HFFc6 (cell line): ENCODE data around the gene IL1RAPL2. TPM values are rescaled to one million over a fixed set of nuclear protein-coding genes. Genes with fewer than 3 reads are reported as not detected.

Experiments used
- DNase-seq: peaks from one replicate; pipeline ENCODE4 v3.0.0-alpha.2; 2018
- H3K27ac Mint-ChIP-seq: 2 replicates; pipeline ENCODE4 v1.8.0; 2020; ENCODE audit warnings: mild to moderate bottlenecking, mixed read lengths
- H3K27me3 Mint-ChIP-seq: 2 replicates; pipeline ENCODE4 v1.8.0; 2021; ENCODE audit warnings: mild to moderate bottlenecking, moderate library complexity, mixed read lengths; ENCODE audit not compliant: insufficient read depth
- H3K36me3 Mint-ChIP-seq: 2 replicates; pipeline ENCODE4 v1.8.0; 2021; ENCODE audit warnings: low read depth, mixed read lengths
- H3K4me1 Mint-ChIP-seq: 2 replicates; pipeline ENCODE4 v1.8.0; 2020; ENCODE audit warnings: low read depth, mixed read lengths
- H3K4me3 Mint-ChIP-seq: 2 replicates; pipeline ENCODE4 v1.8.0; 2020; ENCODE audit warnings: mild to moderate bottlenecking, moderate library complexity, mixed read lengths
- H3K9me3 Mint-ChIP-seq: 2 replicates; pipeline ENCODE4 v1.8.0; 2020; ENCODE audit warnings: mild to moderate bottlenecking, mixed read lengths
- CTCF ChIP-seq: fragments of 200-600 bp; sonication (generic); IDR thresholded peaks from 2 replicates; pipeline ENCODE4 v1.5.0; 2021; ENCODE audit warnings: antibody characterized with exemption, mild to moderate bottlenecking
- total RNA-seq, 6 experiments: library from RNA; stranded (reverse); fragmentation: NEBNext Ultra II Directional; extraction: Animal tissue kit (Norgen Biotek cat#: 25700); gene quantifications; 2 replicates in 1 of 6; 3 replicates in 5 of 6; pipeline ENCODE4 v1.2.3, GENCODE V29; 2021

Gene IL1RAPL2
- total RNA-seq, 6 experiments from 2014 or later = 0.33 TPM; not detected in 5

GRCh38 chrX:105752338-105752956, 1186.4 kb downstream of the IL1RAPL2 start:
- no peak for TF ChIP-seq CTCF
- H3K27me3 Mint-ChIP-seq = no peaks in the 10 kb centered on the region
- no peaks in the 10 kb centered on the region for H3K4me1 Mint-ChIP-seq
- no peak for DNase-seq
- 0 out of 2 replicates have a peak, but pooled peaks cover 5% of the 10 kb centered on the region for H3K9me3 Mint-ChIP-seq
- no peaks in the 10 kb centered on the region for H3K36me3 Mint-ChIP-seq
- H3K4me3 Mint-ChIP-seq = no peak overlapping the region
- H3K27ac Mint-ChIP-seq = no peak overlapping the region

- 0 out of 2 replicates have a peak, but pooled peaks cover 5% of the 10 kb centered on the region for H3K9me3 Mint-ChIP-seq
- no peak for TF ChIP-seq CTCF
- no peaks in the 10 kb centered on the region for H3K4me1 Mint-ChIP-seq
- H3K4me3 Mint-ChIP-seq = no peak overlapping the region
- H3K36me3 Mint-ChIP-seq = no peaks in the 10 kb centered on the region
- DNase-seq = no peak
- H3K27ac Mint-ChIP-seq = no peak overlapping the region
- no peaks in the 10 kb centered on the region for H3K27me3 Mint-ChIP-seq
These were observed 1187.4 kb downstream of the IL1RAPL2 start for GRCh38 chrX:105753411-105753810.

GRCh38 chrX:105754286-105754964, 1188.4 kb downstream of the IL1RAPL2 start:
- H3K9me3 Mint-ChIP-seq = 0 out of 2 replicates have a peak, but pooled peaks cover 5% of the 10 kb centered on the region
- no peaks in the 10 kb centered on the region for H3K27me3 Mint-ChIP-seq
- no peaks in the 10 kb centered on the region for H3K4me1 Mint-ChIP-seq
- no peak for TF ChIP-seq CTCF
- H3K4me3 Mint-ChIP-seq = no peak overlapping the region
- no peak for DNase-seq
- no peak overlapping the region for H3K27ac Mint-ChIP-seq
- H3K36me3 Mint-ChIP-seq = no peaks in the 10 kb centered on the region

GRCh38 chrX:105755109-105755508, 1189.1 kb downstream of the IL1RAPL2 start:
- H3K4me3 Mint-ChIP-seq = no peak overlapping the region
- H3K27me3 Mint-ChIP-seq = no peaks in the 10 kb centered on the region
- no peak for DNase-seq
- no peak overlapping the region for H3K27ac Mint-ChIP-seq
- no peaks in the 10 kb centered on the region for H3K4me1 Mint-ChIP-seq
- H3K9me3 Mint-ChIP-seq = 0 out of 2 replicates have a peak, but pooled peaks cover 5% of the 10 kb centered on the region
- no peak for TF ChIP-seq CTCF
- H3K36me3 Mint-ChIP-seq = no peaks in the 10 kb centered on the region

GRCh38 chrX:105758754-105759153, 1192.8 kb downstream of the IL1RAPL2 start:
- no peak overlapping the region for H3K4me3 Mint-ChIP-seq
- 0 out of 2 replicates have a peak, but pooled peaks cover 5% of the 10 kb centered on the region for H3K9me3 Mint-ChIP-seq
- H3K4me1 Mint-ChIP-seq = no peaks in the 10 kb centered on the region
- DNase-seq = no peak
- H3K27ac Mint-ChIP-seq = no peak overlapping the region
- no peaks in the 10 kb centered on the region for H3K36me3 Mint-ChIP-seq
- no peak for TF ChIP-seq CTCF
- H3K27me3 Mint-ChIP-seq = no peaks in the 10 kb centered on the region
